NCI-H345 (cell line): ENCODE measurements around the gene ENG.
"Not testable (repeated sequence)": the region's sequence is repeated elsewhere in the genome, so short reads cannot be mapped to it uniquely, and the experiment has no call there.

ENCODE experiments used
- DNase-seq: peaks from one replicate; lab custom pipeline; 2025; lab: John Stamatoyannopoulos, UW

ENG gene

DNA sequence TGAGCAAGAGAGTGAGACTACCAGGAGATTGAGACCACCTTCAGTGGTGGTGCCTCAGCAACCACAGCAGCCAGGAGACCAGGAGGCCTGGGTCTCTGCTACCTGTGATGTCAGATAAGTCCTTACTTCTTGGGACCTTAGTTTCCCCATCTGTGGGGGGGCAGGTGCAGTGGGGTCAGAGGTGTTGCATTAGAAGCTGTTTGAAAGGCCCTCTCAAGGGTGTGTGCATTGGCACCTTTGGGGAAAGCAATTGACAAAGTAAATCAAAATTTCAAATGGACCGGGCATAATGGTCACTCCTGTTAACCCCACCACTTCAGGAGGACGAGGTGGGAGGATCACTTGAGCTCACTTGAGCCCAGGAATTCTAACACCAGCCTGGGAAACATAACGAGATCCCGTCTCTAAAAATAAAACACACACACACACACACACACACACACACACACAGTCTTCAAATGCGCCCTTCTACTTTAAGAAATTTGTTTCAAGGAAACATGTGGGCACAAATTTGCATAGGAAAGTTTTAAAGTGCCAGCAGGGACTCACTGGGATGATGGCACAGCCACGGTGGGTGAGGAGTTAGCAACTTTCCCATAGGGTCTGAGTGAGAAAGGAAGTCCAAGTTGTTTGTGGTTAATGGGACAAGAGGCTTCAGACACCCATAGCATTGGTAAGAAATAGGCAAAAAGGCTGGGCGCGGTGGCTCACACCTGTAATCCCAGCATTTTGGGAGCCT is 24.4 kb upstream of the ENG start:
- DNase-seq = no peak

DNA sequence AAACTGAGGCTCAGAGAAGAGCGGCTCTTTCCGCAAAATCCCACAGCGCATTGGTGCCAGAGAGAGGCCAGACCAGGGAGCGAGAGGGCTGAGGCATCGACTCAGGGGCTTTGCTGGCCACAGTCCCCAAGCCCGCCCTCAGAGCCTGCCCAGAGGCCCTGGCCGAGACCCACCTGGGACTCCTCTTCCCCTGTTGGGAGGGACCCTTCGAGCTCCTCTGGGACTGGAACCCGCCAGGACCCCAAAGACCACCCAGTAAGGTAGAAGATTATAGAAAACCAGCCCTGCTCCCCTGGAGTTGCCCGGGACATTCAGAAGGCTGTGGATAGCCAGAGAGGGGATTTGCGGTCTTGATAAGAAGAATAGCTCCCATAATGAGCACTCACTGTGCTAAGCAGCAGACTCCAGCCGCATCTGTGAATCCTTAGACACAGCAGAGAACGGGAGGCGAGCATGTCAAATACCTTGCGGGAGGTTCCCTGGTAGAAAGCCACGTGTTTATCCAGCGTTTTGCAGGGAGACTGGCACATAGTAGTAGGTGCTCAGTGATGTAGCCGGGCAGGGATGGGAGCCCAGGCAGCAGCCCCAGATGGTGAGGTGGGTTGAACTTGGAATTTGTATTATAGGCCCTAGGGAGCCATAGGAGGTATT is 23.7 kb upstream of the ENG start:
- DNase-seq = no peak

DNA sequence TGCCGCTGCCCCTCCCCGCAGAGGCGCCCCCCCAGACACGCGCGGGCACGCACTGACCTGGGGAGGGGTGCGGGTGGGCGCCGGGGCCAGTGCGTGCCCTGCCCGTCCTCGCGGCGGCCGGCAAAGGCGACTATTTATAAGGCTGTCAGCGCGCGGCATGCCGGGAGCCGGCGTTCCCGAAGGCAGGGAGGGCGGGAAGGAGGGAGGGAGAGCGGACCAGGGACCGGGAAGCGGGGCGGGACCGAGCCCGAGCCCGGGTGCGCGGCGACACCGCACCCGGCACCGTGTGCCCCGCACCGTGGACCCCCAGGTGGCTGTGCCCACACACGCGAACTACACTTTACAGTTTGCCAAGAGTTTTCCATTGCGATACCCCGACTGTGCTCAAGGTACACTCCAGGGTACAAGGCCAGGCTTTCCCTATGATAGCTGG is 23.1 kb upstream of the ENG start, which contains the start of gene AK1:
Gene AK1, minus strand, starts transcription at position 110 of the 433 bp plus-strand sequence. CDS start 3,058 bp downstream, outside the sequence.
- DNase-seq = peak; percentile 76

DNA sequence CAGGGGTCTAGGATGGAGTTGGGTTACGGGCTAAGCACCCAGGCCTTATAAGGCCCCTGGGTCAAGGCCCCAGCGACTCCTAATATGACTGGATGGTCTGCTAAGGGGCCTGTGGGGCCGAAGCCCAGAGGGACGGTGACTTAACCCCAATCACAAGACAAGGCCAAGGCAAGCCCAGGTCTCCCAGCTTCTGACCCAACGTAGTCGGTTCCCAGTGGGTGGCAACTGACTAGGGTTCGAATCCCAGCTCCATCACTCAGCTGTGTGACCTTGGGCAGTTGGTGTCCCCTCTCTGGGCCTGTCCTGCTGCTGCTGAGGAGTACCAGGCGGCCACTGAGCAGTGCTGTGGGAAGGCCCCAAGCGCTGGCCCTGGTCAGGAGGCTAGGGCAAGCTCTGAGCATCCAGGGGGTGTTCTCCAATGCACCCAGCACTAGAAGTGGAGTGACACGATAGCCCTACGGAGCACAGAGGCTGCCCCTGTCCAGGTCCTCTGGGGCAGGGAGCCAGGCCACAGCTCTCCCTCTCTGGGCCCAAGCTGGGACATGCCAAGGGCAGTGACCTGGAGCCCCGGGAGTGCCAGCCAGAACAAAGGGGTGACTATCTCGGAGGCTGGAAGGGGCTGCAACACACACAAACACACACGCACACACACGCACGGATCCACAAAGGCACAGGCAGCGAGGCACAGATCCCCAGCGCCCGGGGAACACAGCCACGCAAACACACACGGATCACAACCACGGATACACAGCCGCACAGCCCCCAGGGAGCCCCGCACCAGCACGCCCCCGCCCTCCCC is 22.5 kb upstream of the ENG start:
- no peak for DNase-seq

DNA sequence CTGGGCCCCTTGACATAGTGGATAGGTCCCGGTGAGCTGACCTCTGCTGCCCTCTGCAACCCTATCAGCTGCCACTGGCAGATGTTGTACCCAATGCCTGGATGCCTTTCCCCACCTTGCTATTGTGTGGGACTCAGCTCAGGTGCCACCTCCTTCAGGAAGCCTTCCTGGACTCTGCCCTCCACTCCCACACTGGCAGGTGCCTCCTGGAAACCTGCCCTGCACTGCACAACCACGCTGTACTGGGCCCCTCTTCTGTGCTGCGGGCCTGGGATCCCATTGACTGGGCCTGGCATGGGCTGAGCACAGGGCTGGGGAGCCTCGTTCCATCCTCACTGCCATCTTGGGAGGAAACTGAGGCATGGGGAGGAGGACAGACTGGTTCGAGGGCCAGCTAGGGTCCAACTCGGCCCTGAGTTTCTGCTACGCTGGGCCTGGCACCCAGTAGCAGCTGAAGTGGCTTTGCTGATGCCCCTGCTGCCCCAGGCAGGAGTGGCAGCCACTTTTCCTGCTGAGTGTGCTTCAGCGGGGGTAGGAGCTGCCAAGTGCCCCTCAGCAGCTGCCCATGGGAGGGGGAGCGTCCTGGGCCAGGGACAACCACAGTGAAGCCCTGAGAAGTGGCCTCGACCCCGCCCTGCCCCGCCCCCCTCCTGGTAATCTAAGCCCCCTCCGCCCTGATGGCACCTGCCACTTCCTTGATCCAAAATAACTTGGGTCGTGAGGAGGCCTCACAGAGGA is 21.7 kb upstream of the ENG start:
- DNase-seq = no peak

- no peak for DNase-seq
These were observed 21.0 kb upstream of the ENG start for GRCh38 chr9:127875306-127875966.

DNA sequence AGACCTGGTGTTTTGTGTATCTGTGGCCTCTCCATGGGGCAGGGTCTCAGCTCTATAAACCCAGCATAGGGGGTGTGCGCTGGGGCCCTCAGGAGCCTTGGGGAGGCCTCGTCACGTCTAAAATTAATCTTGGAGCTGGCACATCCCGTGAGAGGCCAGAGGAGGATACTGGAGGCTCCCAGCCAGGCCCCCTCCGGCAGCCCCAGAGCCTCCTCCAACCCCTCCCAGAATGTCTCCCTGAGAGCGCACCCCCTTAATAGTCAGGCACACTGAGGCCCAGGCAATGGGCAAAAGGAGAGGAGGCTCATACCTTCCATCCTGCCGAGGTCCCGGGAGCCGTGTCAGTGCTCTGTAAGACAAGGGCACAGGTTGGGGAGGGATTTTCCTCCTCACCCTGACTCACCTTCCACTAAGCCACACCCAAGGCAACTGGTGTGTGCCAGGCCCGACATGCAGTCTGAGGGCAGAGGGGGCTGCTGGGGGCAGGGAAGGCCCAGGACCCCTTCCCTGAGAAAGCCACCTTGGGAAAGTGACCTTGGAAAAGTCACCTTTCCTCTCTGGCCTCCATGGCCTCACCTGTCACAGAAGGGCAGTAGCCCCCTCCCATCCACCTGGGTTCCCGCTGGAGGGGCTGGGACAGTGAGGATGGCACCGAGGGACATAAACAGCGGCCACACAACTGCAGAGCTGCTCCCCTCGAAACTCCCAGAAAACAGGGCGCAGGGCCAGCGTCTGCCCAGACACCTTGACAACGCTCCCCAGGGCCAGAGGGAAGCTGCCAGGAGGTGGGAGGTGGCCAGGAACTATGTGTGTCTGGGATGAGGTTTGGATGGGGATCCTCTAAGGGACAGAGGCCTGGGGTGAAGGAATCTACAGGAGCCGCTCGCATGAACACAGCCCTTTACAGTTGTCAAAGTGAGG is 20.1 kb upstream of the ENG start:
- DNase-seq = no peak

- DNase-seq = no peak
These were observed 19.4 kb upstream of the ENG start for GRCh38 chr9:127873886-127874285.

DNA sequence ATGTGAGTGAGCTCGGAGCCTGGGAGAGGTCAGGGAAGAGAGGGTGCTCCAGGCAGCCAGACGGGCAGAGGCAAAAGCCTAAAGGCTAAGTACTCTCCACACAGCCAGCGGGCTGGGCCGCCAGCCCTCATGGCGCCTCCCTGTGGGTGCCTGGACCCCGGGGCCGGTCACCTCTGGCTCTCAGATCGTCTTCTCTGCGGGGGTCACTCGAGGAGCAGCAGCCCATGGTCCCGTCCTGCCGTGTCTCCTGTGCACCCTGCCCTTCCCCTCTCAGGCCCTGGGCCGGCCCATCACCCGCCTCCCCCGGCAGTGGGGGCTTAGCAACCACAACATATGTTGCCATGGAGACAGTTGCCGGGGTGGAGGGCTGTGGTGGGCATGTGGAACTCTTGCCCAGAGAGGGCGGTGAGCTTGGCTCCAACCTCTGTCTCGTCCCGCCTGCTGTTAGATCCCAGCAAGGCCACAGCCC is 18.8 kb upstream of the ENG start:
- no peak for DNase-seq

DNA sequence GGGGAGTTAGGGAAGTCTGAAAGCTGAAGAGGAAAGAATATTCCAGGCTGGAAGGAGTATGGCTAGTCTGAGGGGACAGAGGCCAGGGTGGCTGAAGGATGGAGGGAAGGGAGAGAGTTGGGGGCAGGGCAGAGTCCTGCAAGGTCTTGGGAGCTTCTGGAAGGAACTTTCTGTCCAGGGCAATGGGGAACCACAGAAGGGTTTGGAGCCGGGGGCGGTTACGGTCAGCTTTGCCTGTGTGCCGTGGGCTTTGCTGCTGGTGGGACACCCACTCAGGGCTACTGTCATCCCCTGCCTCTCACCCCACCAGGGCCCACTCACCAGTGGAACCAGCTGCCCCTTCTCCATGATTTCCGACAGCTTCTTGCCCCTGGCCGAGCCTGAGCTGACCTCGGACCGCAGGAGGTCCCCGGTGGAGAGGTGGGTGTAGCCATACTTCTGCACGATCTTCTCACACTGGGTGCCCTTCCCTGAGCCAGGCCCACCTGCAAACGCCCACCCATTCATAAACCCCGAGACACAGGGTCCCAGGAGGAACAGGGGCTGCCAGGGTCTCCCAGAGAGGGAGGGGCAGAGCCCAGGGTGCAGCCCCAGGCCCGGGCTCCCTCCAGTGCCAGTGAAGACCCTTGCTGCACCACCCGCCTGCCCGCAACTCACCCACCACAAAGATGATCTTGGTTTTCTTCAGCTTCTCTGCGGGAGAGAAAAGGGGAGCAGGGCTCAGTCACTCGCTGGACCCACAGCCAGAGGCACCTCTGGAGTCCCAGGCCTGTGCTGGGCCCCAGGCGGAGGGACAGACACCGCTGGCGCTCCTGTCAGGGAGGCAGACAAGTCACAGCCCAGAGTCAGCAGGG is 18.1 kb upstream of the ENG start:
- DNase-seq = no peak

GRCh38 chr9:127871531-127871930 is 17.1 kb upstream of the ENG start:
- DNase-seq = no peak

DNA sequence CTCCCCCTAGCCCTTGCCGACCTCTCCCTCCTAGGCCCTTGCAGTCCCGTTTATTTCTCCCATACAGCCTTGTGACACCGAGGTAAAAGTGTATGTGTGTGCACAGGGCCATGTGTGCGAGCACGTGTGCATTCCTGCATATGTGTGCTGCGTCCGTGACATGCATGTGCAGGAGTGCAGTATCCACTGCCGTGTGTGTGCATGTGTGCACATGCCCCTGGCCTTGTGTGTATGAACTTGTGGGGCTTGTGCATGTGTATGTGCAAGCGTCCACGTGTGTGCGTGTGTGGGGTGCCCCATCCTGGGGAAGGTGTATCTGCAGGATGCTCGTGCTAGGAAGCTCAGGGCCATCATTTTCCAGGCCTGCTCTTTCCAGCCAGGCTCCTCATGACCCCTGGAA is 16.4 kb upstream of the ENG start:
- DNase-seq = no peak

DNA sequence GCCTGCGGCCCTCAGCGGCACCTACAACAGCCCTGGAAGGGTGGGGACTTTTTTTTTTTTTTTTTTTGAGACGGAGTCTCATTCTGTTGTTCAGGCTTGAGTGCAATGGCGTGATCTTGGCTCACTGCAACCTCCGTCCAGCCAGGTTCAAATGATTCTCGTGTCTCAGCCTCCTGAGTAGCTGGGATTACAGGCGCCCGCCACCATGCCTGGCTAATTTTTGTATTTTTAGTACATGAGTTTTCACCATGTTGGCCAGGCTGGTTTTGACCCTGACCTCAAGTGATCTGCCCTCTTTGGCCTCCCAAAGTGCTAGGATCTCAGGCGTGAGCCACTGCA is 15.7 kb upstream of the ENG start:
- not testable (repeated sequence) for DNase-seq

DNA sequence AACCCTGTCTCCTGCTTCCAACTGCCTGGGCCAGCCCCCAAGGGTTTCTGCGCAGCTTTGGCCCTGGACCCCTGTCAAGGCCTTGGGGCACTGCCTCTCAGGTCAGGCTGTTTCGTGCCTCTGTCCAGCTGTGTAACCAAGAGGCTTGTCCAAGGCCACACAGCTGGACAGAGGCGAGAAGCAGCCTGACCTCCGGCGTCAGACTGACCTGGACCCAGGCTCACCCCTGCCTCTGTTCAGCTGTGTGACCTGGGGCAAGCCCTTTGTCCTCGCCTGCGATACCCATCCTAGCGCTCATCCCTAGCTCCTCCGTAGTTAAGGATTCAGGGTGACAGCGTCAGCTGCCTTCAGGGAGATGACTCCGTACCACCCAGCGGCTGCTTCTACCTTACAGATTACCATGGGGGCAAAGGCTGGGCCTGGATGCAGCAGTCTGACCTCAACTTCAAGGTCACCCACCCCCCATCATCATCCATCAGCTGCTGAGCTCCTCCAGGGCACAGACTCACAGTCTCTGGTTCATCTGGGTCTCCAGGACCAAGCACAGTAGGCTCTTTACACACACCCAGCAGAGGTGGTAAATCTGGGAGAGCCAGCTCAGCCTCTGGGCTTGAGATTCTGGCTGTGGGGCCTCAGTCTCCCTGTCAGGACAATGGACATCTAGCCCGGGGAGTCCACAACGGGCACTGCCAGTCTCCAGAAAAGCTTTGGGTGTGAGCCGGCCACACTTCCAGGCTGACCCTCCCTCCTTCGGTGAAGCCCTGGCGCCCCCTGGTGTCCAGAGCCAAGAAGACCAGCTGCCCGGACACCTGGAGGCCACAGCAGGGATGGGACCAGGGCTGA is 15.1 kb upstream of the ENG start:
- peak; percentile 69 for DNase-seq

DNA sequence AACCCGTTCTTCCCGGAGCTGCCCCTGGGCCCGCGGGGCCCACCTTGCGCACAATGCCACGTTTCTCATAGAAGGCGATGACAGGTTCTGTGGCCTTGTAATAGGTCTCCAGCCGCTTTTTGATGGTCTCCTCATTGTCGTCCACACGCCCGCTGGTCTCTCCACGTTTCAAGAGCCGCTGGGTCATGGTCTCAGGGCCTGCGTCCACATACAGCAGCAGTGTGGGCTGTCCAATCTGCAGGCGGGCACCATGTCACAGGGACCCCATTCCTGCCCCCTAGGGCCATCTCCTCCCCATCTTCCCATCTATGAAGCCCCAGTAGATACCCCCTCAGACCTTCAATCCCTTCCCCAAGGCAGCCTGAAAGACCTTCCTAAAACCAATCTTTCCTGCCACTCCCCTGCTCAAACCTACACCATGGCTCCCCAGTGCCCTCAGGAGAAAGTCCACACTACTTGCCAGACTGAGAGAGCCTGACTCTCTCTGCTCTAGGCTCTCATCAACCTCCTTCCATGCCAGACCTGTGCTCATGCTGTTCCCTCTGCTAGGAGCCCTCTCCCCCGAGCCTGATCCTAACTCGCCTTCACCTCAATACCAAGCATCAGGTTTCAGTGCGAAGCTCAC is 13.9 kb upstream of the ENG start:
- DNase-seq = no peak

GRCh38 chr9:127867356-127868277 is 13.2 kb upstream of the ENG start:
- no peak for DNase-seq

DNA sequence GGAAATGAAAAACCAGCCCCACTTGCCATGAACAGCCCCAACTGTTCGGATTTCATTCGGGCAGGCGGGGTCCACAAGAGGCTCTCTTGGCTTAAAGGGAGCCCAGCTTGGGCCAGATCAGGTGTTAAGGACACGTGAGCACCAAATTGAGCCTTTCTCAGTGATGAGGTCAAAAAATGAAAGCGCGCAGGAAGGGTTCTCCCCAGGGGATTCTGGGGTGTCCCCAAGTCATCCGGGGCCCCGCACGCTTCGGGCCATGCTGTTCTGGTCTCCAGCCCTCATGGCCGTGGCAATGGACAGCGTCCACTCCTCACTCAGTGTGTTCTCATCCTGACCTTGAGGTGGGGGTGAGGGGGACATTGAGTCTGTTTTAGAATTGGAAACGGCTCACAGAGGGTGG is 12.1 kb upstream of the ENG start:
- DNase-seq = no peak
